GM12874 (cell line): ENCODE measurements around the gene DIP2A.

Source experiments
- CTCF ChIP-seq: IDR thresholded peaks from 2 replicates; pipeline ENCODE4 v1.5.1; 2011; ENCODE audit warnings: low read depth, mild to moderate bottlenecking, control low read depth, low read length, moderate library complexity; ENCODE audit not compliant: insufficient read depth

Gene DIP2A

GRCh38 chr21:46600305-46600704 is 141.6 kb downstream of the DIP2A start:
- no peak for TF ChIP-seq CTCF

- no peak for TF ChIP-seq CTCF
Observed at GRCh38 chr21:46600978-46601377, 142.3 kb downstream of the DIP2A start.

GRCh38 chr21:46603228-46603627 is 144.5 kb downstream of the DIP2A start:
- TF ChIP-seq CTCF: no peak

GRCh38 chr21:46604329-46604974 is 145.8 kb downstream of the DIP2A start:
- TF ChIP-seq CTCF: no peak

- TF ChIP-seq CTCF: no peak
Observed at GRCh38 chr21:46604975-46605766, 146.5 kb downstream of the DIP2A start, which contains the start of gene S100B. TSS of gene S100B (minus strand) at chr21:46605082. CDS start at chr21:46602415, 2,667 bp downstream.

GRCh38 chr21:46605767-46606426 is 147.2 kb downstream of the DIP2A start:
- TF ChIP-seq CTCF: no peak

GRCh38 chr21:46606427-46606813 is 147.7 kb downstream of the DIP2A start:
- no peak for TF ChIP-seq CTCF
